T-helper 1 cell treated with Interleukin-12 subunit alpha and Interleukin-12 subunit beta and Interleukin-4 antibody, amounts not matched to agents 30 μg/mL and 1 μg/mL, for 36 hours (primary cell): ENCODE measurements around the gene DMTF1.

Experiments used
- H3K27ac Mint-ChIP-seq: one replicate; pipeline ENCODE4 v1.8.0; 2021; ENCODE audit warnings: mild to moderate bottlenecking, mixed read lengths
- H3K27me3 Mint-ChIP-seq: one replicate; pipeline ENCODE4 v1.8.0; 2021; ENCODE audit warnings: low read depth, mixed read lengths
- H3K36me3 Mint-ChIP-seq: one replicate; pipeline ENCODE4 v1.8.0; 2021; ENCODE audit warnings: low read depth, mixed read lengths
- H3K4me1 Mint-ChIP-seq: one replicate; pipeline ENCODE4 v1.8.0; 2021; ENCODE audit warnings: low read depth, mixed read lengths
- H3K4me3 Mint-ChIP-seq: one replicate; pipeline ENCODE4 v1.8.0; 2021; ENCODE audit warnings: mild to moderate bottlenecking, moderate library complexity, mixed read lengths
- H3K9me3 Mint-ChIP-seq: one replicate; pipeline ENCODE4 v1.8.0; 2021; ENCODE audit warnings: mixed read lengths

The DMTF1 gene

DNA sequence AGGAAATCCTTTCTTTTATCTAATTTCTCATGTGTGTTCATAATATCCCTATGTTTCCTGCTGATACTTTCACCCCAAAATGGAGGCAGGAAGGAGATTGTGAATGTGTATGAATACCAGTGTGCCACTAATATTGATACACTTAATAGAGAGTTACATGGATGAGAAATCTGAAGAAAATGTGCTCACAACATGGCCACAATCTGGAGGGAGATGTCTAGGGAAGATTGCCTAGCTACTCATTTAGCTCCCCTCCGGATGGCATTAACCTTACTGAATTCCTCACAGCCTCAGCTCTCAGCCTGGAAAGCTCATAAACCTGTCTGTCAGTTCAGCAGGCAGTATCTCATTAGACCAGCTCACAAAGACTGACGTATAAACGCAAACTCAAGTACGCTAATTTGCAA, 23.4 kb upstream of the DMTF1 start:
- Mint-ChIP-seq H3K9me3 (no peaks in the 10 kb centered on the region), H3K27ac (no peak overlapping the region)

DNA sequence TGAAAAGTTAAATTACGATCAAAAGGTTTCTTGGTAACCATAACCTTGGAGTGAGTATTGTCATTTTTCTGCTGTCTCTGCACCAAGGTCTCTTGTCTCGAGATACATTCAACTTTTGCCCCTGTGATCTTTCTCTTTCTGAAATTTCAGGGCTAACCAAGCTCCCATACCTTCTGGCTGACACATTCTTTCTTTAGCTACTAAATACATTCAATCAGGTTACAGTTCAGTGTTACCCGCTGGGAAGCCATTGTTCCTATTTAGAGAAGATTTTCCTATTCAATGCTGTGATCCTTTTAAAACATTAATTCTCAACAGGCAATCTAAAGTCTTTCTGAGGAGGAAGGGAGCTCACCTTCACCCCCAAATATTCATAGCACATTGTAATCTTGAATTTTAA, 22.9 kb upstream of the DMTF1 start:
- peaks cover 18% of the 10 kb centered on the region for H3K27me3 Mint-ChIP-seq
- H3K36me3 Mint-ChIP-seq = no peaks in the 10 kb centered on the region
- H3K9me3 Mint-ChIP-seq = no peaks in the 10 kb centered on the region
- H3K4me1 Mint-ChIP-seq = no peaks in the 10 kb centered on the region
- no peak overlapping the region for H3K4me3 Mint-ChIP-seq
- H3K27ac Mint-ChIP-seq = no peak overlapping the region

More for the DNA sequence above, 23.4 kb upstream of the DMTF1 start:
- no peaks in the 10 kb centered on the region for H3K4me1 Mint-ChIP-seq
- peaks cover 13% of the 10 kb centered on the region for H3K27me3 Mint-ChIP-seq
- no peak overlapping the region for H3K4me3 Mint-ChIP-seq
- H3K36me3 Mint-ChIP-seq = no peaks in the 10 kb centered on the region

DNA sequence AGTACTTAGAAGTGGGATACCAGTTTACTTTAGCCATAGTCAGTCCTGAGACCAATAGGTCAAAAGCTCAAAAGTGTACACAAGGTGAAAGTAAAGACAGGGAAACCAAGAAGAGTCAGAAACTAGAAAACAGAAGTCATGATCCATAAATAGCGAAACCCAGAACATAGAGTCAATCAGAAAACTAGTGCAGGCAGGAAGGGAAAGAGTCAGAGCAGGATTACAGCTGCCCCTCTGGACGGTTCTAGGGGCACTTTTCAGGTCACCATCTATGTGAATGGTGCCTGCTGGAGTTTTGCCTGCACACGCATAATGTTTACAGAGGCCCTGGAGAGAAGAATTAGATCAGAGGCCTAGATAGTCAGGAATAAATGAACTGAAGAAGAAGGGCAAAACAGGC, 22.4 kb upstream of the DMTF1 start:
- Mint-ChIP-seq H3K27me3 (peaks cover 18% of the 10 kb centered on the region), H3K27ac (no peak overlapping the region), H3K4me1 (no peaks in the 10 kb centered on the region), H3K4me3 (no peak overlapping the region), H3K9me3 (no peaks in the 10 kb centered on the region), H3K36me3 (no peaks in the 10 kb centered on the region)

DNA sequence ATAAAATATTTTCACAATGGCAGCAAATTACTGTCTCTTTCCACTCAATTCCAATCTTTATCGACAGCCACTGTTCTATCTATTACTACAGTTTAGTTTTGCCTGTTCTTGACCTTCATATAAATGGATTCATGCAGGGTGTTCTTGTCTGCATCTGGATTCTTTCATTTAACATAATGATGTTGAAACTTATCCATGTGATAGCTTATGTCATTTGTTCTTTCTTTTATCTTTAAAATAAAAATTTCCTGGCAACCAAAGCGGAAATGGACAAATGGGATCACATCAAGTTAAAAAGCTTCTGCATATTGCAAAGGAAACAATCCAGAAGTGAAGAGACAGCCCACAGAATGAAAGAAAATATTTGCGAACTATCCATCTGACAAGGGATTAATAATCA, 20.5 kb upstream of the DMTF1 start:
- H3K27me3 Mint-ChIP-seq = peaks cover 23% of the 10 kb centered on the region
- H3K9me3 Mint-ChIP-seq = peaks cover 3% of the 10 kb centered on the region
- no peak overlapping the region for H3K4me3 Mint-ChIP-seq
- H3K27ac Mint-ChIP-seq = no peak overlapping the region
- no peaks in the 10 kb centered on the region for H3K36me3 Mint-ChIP-seq
- no peaks in the 10 kb centered on the region for H3K4me1 Mint-ChIP-seq

DNA sequence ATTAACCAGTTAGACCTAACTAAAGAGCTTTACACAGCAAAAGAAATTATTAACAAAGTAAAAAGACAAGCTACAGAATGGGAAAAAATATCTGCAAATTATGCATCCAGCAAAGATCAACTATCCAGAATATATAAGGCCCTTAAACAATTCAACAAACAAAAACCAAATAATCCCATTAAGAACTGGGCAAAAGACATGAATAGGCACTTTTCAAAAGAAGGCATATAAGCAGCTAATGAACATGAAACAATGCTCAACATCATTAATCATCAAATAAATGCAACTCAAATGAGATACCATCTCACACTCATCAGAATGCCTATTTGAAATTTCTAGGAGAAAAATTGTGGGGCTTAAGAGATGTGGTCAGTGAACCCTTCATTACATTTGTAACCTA, 15.0 kb upstream of the DMTF1 start:
- H3K9me3 Mint-ChIP-seq = peaks cover 3% of the 10 kb centered on the region
- H3K27ac Mint-ChIP-seq = no peak overlapping the region
- no peaks in the 10 kb centered on the region for H3K4me1 Mint-ChIP-seq
- H3K36me3 Mint-ChIP-seq = no peaks in the 10 kb centered on the region
- H3K27me3 Mint-ChIP-seq = peaks cover 49% of the 10 kb centered on the region
- H3K4me3 Mint-ChIP-seq = no peak overlapping the region

DNA sequence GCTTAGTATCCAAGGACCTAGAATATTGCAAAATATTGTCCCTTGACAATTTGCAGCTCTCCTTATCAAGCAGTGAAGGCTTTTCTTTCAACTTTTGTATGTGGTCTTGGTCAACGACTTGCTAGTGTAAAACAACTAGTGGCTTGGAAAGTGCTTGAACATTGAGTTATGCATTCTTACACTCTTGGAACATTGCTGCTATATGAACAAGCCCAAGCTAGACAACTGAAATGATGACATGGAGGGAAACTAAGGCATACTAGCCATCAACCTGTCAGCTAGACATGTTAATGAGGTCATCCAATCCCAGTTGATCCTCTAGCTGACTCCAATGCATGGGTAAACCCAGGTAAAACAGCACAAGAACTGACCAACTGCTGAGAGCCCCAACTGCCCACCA, 12.7 kb upstream of the DMTF1 start:
- peaks cover 4% of the 10 kb centered on the region for H3K4me1 Mint-ChIP-seq
- H3K4me3 Mint-ChIP-seq = no peak overlapping the region
- H3K27me3 Mint-ChIP-seq = peaks cover 37% of the 10 kb centered on the region
- H3K9me3 Mint-ChIP-seq = peaks cover 3% of the 10 kb centered on the region
- H3K36me3 Mint-ChIP-seq = no peaks in the 10 kb centered on the region
- no peak overlapping the region for H3K27ac Mint-ChIP-seq

DNA sequence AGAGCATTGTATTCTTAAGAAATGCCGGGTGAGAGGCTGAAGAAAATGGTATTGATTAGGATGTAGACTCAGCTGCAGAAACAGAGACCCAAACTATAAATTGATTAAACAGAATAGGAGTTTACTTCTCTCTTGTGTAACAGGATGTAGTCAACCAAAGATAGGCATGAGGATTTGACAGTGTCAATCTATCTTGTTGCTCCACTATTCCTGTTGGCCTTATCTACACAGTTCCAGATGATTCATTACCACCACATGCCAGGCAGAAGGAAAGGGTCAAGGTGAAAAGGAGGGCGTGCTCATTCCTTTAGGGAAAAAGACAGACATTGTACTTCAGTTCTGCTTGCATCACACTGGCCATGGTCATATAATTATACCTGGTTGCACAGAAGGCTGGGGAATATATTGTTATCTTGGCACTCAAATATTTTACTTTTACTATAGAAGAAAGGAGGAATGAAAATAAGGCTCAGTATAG, 11.9 kb upstream of the DMTF1 start:
- H3K27ac Mint-ChIP-seq = no peak overlapping the region
- peaks cover 3% of the 10 kb centered on the region for H3K9me3 Mint-ChIP-seq
- H3K36me3 Mint-ChIP-seq = no peaks in the 10 kb centered on the region
- H3K4me3 Mint-ChIP-seq = no peak overlapping the region
- peaks cover 37% of the 10 kb centered on the region for H3K27me3 Mint-ChIP-seq
- H3K4me1 Mint-ChIP-seq = peaks cover 4% of the 10 kb centered on the region

DNA sequence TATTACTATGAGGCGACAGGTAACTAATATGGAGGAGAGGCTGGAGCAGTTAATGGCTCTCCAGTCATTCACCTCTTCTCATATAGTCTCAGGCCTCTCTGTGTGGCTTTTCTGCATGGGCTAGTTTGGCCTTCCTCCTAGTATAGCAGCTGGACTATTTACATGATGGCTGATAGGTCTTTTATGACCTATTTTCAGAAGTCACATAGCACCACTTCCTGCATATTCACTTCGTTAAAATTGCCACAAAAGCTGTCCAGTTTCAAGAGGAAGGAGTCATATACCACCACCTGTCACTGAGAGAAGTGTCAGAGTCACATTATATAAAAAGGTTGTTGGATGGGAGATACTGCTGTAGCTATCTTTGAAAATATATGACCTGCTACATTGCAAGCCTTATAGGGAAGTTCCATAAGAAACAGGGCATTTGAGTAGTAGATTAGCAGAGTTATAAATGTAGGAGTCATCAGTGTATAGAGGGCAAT, 8.0 kb upstream of the DMTF1 start:
- no peak overlapping the region for H3K4me3 Mint-ChIP-seq
- peaks cover 4% of the 10 kb centered on the region for H3K4me1 Mint-ChIP-seq
- H3K27me3 Mint-ChIP-seq = peaks cover 13% of the 10 kb centered on the region
- no peak overlapping the region for H3K27ac Mint-ChIP-seq
- H3K9me3 Mint-ChIP-seq = no peaks in the 10 kb centered on the region
- no peaks in the 10 kb centered on the region for H3K36me3 Mint-ChIP-seq

DNA sequence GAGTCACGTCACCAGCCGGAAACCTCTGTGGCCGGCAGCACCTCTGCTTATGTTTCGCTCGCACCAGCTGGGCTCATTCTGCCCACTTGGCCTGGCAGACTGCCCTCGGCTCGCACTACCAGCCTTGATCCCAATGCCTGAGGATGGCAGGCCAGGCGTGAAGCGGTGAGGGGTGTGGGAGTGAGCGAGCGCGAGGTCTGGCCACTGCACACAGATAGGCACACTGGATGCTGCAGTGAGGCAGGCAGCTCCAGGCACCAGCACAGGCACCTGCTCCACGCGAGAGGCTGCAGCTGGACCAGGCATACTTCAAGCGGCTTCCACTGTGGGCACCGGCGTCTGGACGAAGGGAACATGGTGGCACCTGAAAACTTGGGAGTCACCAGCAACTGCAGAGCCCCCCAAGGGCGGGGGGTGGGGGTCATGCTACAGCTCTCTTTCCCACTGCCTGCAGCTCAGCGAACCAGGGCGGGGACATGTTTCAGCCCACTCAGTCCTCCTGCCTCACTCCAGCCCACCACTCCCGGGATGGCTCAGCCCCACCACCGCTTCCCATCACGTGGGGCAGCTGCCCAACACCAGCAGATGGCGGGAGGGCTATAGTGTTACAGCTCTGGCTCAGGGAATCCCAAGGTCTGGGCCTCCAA, 5.4 kb upstream of the DMTF1 start:
- Mint-ChIP-seq H3K9me3 (no peaks in the 10 kb centered on the region), H3K27me3 (no peaks in the 10 kb centered on the region)

DNA sequence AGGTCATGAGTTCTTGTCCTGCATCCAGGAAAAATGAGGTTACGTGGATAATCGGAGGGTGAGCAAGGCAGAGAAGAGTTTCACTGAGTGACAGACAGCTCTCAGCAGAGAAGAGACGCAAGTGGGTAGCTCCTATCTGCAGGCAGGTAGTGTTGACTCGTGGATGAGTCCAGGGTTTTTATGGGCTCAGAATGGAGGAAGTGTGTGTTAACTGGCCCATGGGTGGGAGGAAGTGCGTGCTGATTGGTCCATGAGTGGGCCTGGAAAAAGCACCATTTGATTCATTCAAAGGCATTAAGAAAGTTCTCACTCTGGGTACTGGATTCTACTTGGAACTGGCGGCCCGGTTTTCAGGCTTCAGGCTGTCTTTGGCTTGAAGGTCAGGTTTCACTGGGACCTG, 4.8 kb upstream of the DMTF1 start:
- no peaks in the 10 kb centered on the region for H3K36me3 Mint-ChIP-seq
- no peaks in the 10 kb centered on the region for H3K27me3 Mint-ChIP-seq
- peaks cover 11% of the 10 kb centered on the region for H3K4me1 Mint-ChIP-seq
- H3K27ac Mint-ChIP-seq = no peak overlapping the region
- no peak overlapping the region for H3K4me3 Mint-ChIP-seq
- H3K9me3 Mint-ChIP-seq = no peaks in the 10 kb centered on the region

More for the DNA sequence above, 5.4 kb upstream of the DMTF1 start:
- no peak overlapping the region for H3K4me3 Mint-ChIP-seq
- H3K4me1 Mint-ChIP-seq = peaks cover 9% of the 10 kb centered on the region
- no peak overlapping the region for H3K27ac Mint-ChIP-seq
- H3K36me3 Mint-ChIP-seq = no peaks in the 10 kb centered on the region

DNA sequence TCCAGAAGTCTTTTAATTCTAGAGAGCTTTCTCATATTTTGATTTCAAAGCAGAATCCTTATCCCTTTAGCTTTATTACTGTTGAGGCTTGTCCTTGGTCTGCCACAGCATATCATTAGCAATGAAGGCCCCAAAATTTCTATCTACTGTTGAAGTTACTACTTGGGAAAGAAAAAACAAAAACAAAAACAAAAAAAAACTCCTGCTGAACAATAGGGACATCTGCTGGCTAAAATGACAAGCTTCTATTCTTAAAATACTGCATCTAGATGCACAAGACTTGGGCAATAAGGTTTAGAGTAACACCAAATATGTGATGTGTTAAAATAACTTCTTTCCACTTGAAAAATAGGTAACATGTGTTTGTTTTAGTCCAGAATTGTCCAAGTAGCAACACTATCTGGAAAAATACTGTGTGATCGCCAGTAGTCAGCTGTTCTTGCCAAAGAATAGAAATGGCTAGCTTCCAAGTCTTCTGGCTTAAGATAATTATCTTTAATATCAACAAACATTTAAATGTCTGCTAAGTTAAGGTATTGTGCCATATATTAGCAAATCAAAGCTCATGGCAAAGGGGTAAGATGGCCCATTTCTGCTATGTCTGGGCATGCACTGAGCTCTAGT, 3.8 kb upstream of the DMTF1 start:
- Mint-ChIP-seq H3K9me3 (no peaks in the 10 kb centered on the region), H3K4me3 (no peak overlapping the region), H3K27me3 (no peaks in the 10 kb centered on the region), H3K4me1 (peaks cover 13% of the 10 kb centered on the region), H3K36me3 (peaks cover 4% of the 10 kb centered on the region), H3K27ac (no peak overlapping the region)

DNA sequence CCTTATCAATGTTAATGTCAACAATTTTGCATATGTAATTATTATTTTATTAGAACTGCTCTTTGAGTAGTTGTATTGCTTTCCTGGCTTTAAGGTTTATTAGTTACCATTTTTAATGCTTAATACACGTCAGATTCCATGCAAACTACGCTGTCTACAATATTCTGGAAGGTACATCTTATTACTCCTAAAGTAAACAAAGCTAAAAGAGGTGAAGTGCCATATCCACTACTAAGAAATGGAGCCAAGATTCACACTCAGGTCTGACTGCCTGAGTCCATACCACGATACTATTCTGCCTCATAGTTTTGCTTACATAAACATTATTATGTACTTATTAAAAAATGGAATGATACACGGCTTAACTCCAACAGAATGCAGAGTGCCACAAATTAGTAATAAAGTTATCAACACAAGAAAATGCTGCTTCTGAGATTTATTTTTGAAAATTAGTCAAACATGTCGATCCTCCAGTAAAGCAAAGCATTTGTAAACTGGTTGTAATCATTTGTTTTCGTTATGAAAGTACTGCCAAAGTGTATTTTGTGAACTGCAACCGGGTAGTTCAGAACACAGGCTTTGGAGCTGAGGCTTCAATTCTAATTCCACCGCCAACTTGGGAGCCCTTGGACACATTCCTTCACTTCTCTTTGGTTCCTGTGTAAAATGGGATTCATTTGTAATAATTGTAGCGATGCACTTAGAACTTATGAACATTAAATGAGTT, 1.1 kb upstream of the DMTF1 start:
- Mint-ChIP-seq H3K9me3 (no peaks in the 10 kb centered on the region), H3K36me3 (peaks cover 14% of the 10 kb centered on the region), H3K4me1 (peaks cover 27% of the 10 kb centered on the region), H3K27ac (peak overlapping the region; percentile 99), H3K4me3 (peak overlapping the region; percentile 98), H3K27me3 (no peaks in the 10 kb centered on the region)

DNA sequence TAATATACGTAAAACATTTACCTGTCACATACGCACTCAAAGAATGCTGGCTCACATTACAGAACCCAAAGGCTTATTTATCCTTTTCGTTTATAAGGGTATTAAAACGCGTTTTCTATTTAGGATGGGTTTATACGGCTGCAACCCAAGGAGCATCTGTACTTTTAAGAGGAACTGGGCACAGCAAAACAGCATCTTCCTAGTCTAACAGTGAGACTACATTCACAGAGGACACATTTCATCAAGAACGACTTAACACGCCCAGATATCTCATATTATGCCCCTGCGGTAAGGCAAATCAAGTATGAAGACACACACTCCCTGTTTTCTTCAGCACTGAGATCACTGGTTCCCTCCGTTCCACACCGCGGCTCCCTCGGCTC, 533 bp upstream of the DMTF1 start:
- no peaks in the 10 kb centered on the region for H3K9me3 Mint-ChIP-seq

DNA sequence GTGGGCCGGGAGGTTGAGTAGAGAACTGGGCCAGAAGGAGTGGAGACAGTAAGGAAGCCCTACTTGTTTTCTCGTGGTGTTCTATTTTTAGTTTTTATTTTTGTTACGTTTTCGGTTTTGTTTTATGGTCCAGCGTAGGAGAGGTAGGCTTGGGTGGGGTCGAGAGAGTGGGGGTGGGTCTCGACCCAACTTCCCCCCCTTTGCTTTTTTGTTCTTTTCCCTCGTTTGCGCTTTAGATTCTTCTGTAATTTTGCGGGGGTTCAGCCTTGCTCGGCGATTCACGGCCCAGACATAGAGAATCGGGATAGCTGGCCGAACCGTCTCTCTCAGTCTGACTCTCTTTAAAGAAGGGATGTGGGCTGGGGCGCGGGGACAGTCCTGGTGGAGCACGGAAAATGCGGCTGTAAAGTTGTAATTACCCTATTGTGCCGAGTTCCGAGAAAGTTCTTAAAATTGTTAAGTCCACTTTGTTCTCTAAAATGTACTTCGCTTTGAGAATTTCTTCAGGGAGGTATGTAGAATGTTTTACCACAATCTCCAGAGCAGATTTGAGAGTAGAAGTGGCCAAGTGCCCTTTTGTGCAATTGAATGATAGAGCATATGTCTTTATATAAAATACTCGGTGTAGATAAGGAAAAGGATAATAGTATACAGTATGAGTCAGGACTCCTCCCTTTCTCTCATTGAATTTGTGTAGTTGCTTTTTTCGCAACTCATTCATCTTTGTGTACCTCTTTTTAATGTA, 816 bp downstream of the DMTF1 start:
- Mint-ChIP-seq H3K9me3 (no peaks in the 10 kb centered on the region), H3K4me3 (peak overlapping the region; percentile 98), H3K27ac (peak overlapping the region; percentile 99), H3K36me3 (peaks cover 18% of the 10 kb centered on the region), H3K27me3 (no peaks in the 10 kb centered on the region), H3K4me1 (peaks cover 41% of the 10 kb centered on the region)

More for the DNA sequence above, 533 bp upstream of the DMTF1 start:
- H3K4me3 Mint-ChIP-seq = peak overlapping the region; percentile 98
- H3K27ac Mint-ChIP-seq = peak overlapping the region; percentile 99
- H3K36me3 Mint-ChIP-seq = peaks cover 14% of the 10 kb centered on the region
- no peaks in the 10 kb centered on the region for H3K27me3 Mint-ChIP-seq
- H3K4me1 Mint-ChIP-seq = peaks cover 31% of the 10 kb centered on the region
